Keratinocyte (primary cell): ENCODE results near the gene KRTAP21-2. TPM values are rescaled to one million over a fixed set of nuclear protein-coding genes. Genes with fewer than 3 reads are reported as not detected.

Experiments used
- DNase-seq: peaks from one replicate; pipeline ENCODE4 v3.0.0-alpha.2; 2011; ENCODE audit warnings: low read depth, missing footprints, low spot score
- FAIRE-seq: peaks from 2 replicates; lab custom pipeline; 2011; peaks lifted over from hg19 to GRCh38; lab: Jason Lieb, UNC
- H2AFZ ChIP-seq: 2 replicates; pipeline ENCODE4 v1.6.0; 2012; ENCODE audit warnings: low read length, control low read depth, inconsistent platforms; ENCODE audit not compliant: control insufficient read depth
- H3K27ac ChIP-seq: 2 replicates; pipeline ENCODE4 v1.5.1; 2011; ENCODE audit warnings: low read length; ENCODE audit not compliant: control insufficient read depth, insufficient read depth
- H3K27me3 ChIP-seq: 3 replicates; pipeline ENCODE4 v1.6.0; 2011; ENCODE audit warnings: low read length; ENCODE audit not compliant: control insufficient read depth, insufficient read depth; ENCODE audit errors: extremely low read depth
- H3K36me3 ChIP-seq, 2 experiments: 2 replicates in 1 of 2; 3 replicates in 1 of 2; pipeline ENCODE4 v1.5.1; 2011; ENCODE audit warnings: low read length in 2 of 2, mild to moderate bottlenecking in 1 of 2; ENCODE audit not compliant: control insufficient read depth in 2 of 2, insufficient read depth in 2 of 2; ENCODE audit errors: extremely low read depth in 1 of 2
- H3K4me1 ChIP-seq: 3 replicates; pipeline ENCODE4 v1.5.1; 2011; ENCODE audit warnings: low read length; ENCODE audit not compliant: control insufficient read depth, insufficient read depth; ENCODE audit errors: extremely low read depth
- H3K4me2 ChIP-seq: 3 replicates; pipeline ENCODE4 v1.6.0; 2011; ENCODE audit warnings: low read depth, low read length; ENCODE audit not compliant: control insufficient read depth, insufficient read depth; ENCODE audit errors: extremely low read depth
- H3K4me3 ChIP-seq, 3 experiments: fragments of 200-600 bp in 1 of 3; sonication (generic) in 1 of 3; 2 replicates in 2 of 3; 3 replicates in 1 of 3; pipeline ENCODE4 v1.5.1; 2011 to 2016; ENCODE audit warnings: low read length in 3 of 3, mild to moderate bottlenecking in 3 of 3, control low read depth in 2 of 3, inconsistent platforms in 1 of 3, low read depth in 1 of 3, mixed read lengths in 1 of 3, mixed run types in 1 of 3, moderate library complexity in 1 of 3; ENCODE audit not compliant: control insufficient read depth in 2 of 3, insufficient read depth in 2 of 3; ENCODE audit errors: extremely low read depth in 1 of 3
- H3K79me2 ChIP-seq: 2 replicates; pipeline ENCODE4 v1.6.0; 2012; ENCODE audit warnings: low read length; ENCODE audit not compliant: control insufficient read depth, insufficient read depth
- H3K9ac ChIP-seq: 3 replicates; pipeline ENCODE4 v1.6.0; 2011; ENCODE audit warnings: low read length; ENCODE audit not compliant: control insufficient read depth, insufficient read depth; ENCODE audit errors: extremely low read depth
- H3K9me1 ChIP-seq: 3 replicates; pipeline ENCODE4 v1.6.0; 2011; ENCODE audit warnings: low read length; ENCODE audit not compliant: control insufficient read depth, insufficient read depth; ENCODE audit errors: extremely low read depth
- H3K9me3 ChIP-seq: 2 replicates; pipeline ENCODE4 v1.5.1; 2012; ENCODE audit warnings: low read depth, low read length; ENCODE audit not compliant: control insufficient read depth
- H4K20me1 ChIP-seq: 3 replicates; pipeline ENCODE4 v1.6.0; 2011; ENCODE audit warnings: low read length; ENCODE audit not compliant: control insufficient read depth, insufficient read depth; ENCODE audit errors: extremely low read depth
- EZH2 ChIP-seq: IDR thresholded peaks from one replicate; pipeline ENCODE4 v1.6.1; 2012; ENCODE audit warnings: inconsistent platforms, mild to moderate bottlenecking, low read length, moderate library complexity
- dilution Hi-C: fragments of 300-500 bp; cut with MboI; formaldehyde crosslinking; loops from one replicate; pipeline ENCODE4 v1.7.0; 2020; ENCODE audit warnings: low sequenced_read_pairs; ENCODE audit not compliant: extremely low pct_ligation_motif_present
- polyA minus RNA-seq, 3 experiments: library from RNA; depleted of rRNA, polyadenylated mRNA; stranded (reverse); fragments of >200 nt; gene quantifications; 1 replicate in 1 of 3; 2 replicates in 1 of 3; 3 replicates in 1 of 3; pipeline ENCODE4 v1.2.3, GENCODE V29; 2011
- polyA plus RNA-seq, 5 experiments: library from polyadenylated mRNA; depleted of rRNA in 3 of 5; stranded (reverse) in 3 of 5; stranded (forward) in 1 of 5; unstranded in 1 of 5; fragments of >200 nt; gene quantifications; 1 replicate in 1 of 5; 2 replicates in 3 of 5; 3 replicates in 1 of 5; pipeline versions ENCODE4 v1.2.1 to v1.2.3, GENCODE V29; 2011 to 2012; ENCODE audit warnings: missing spikeins in 2 of 5, low read depth in 1 of 5, low replicate concordance in 1 of 5
- TF ChIP-seq, protein P1 (sequence below), 3 experiments: IDR thresholded peaks in 1 of 3; conservative IDR thresholded peaks in 1 of 3; optimal IDR thresholded peaks in 1 of 3; 2 replicates in 2 of 3; 3 replicates in 1 of 3; pipeline versions ENCODE3 to v1.5.1; 2011; ENCODE audit warnings: low read length in 3 of 3, mild to moderate bottlenecking in 3 of 3, moderate library complexity in 2 of 3, control low read depth in 1 of 3, inconsistent platforms in 1 of 3; ENCODE audit not compliant: insufficient read depth in 2 of 3; ENCODE audit errors: extremely low read depth in 1 of 3

Gene KRTAP21-2
- polyA plus RNA-seq (not detected in 3 replicates), polyA minus RNA-seq (not detected in 3 replicates)
- polyA plus RNA-seq (2011; ENCODE audit: low read depth): 1.1 TPM
- polyA plus RNA-seq (2011; cell fraction: cytosol; rRNA removed): not detected in 2 replicates
- 0.67 TPM in 1 of 2 replicates, not detected in the other for polyA plus RNA-seq (2011; cell fraction: nucleus; rRNA removed)
- 1.9 TPM in 1 of 2 replicates, not detected in the other for polyA plus RNA-seq (2012; ENCODE audit: low replicate concordance)
- not detected for polyA minus RNA-seq (2011; cell fraction: cytosol; rRNA and poly(A)+ RNA removed)
- not detected in 2 replicates for polyA minus RNA-seq (2011; cell fraction: nucleus; rRNA and poly(A)+ RNA removed)

DNA sequence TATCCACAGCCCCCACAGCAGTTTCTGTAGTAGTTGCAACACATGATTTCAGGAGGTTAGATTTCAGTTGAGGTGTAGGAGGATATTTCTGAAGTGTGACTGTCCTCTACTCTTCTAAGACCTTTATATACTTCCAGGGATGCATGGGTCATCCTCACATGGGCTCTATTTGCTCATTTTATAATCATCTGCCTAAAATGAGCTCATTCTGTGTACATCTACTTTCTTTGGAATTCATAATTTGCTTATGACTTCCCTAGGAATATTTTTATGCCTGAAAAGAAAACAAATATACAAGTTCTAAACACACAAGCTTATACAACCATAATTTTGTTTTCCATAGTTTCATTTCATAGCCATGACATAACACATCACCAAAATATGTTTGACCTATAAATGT, at the start of gene KRTAP21-2:
Gene KRTAP21-2 (minus strand): TSS at position 101 of the 400 bp plus-strand sequence. CDS start 57 bp downstream, at position 44.
- Histone ChIP-seq H3K27me3 (no peaks in the 10 kb centered on the region), H3K27ac (no peak within 1 kb of the TSS), H3K9me1 (no peaks in the 10 kb centered on the region)

GRCh38 chr21:30793581-30794314, 46.7 kb upstream of the KRTAP21-2 start:
- Histone ChIP-seq H3K4me1 (no peaks in the 10 kb centered on the region), H3K36me3 (no peaks in the 10 kb centered on the region), H4K20me1 (no peaks in the 10 kb centered on the region), H3K4me2 (no peak overlapping the region), H3K27ac (no peak overlapping the region), H3K9me3 (no peaks in the 10 kb centered on the region), H3K4me3 (no peak overlapping the region), H2AFZ (no peak overlapping the region), H3K27me3 (no peaks in the 10 kb centered on the region), H3K9me1 (no peaks in the 10 kb centered on the region), H3K79me2 (no peaks in the 10 kb centered on the region), H3K9ac (no peak overlapping the region)
- no peak for FAIRE-seq
- no peak for TF ChIP-seq EZH2
- TF ChIP-seq, protein P1, sequence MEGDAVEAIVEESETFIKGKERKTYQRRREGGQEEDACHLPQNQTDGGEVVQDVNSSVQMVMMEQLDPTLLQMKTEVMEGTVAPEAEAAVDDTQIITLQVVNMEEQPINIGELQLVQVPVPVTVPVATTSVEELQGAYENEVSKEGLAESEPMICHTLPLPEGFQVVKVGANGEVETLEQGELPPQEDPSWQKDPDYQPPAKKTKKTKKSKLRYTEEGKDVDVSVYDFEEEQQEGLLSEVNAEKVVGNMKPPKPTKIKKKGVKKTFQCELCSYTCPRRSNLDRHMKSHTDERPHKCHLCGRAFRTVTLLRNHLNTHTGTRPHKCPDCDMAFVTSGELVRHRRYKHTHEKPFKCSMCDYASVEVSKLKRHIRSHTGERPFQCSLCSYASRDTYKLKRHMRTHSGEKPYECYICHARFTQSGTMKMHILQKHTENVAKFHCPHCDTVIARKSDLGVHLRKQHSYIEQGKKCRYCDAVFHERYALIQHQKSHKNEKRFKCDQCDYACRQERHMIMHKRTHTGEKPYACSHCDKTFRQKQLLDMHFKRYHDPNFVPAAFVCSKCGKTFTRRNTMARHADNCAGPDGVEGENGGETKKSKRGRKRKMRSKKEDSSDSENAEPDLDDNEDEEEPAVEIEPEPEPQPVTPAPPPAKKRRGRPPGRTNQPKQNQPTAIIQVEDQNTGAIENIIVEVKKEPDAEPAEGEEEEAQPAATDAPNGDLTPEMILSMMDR (optimal IDR thresholded peaks at IDR 0.05 in 1 of 3, IDR thresholded peaks at IDR 0.05 in 1 of 3, conservative IDR thresholded peaks at IDR 0.05 in 1 of 3; ENCODE audit: extremely low read depth in 1 of 3, insufficient read depth in 2 of 3, low read length in 3 of 3): no peak
- no peak for DNase-seq
- dilution Hi-C loops: no loop called here

More for the DNA sequence above, at the start of gene KRTAP21-2:
- H3K9ac ChIP-seq: no peak within 1 kb of the TSS
- no peaks in the 10 kb centered on the region for H4K20me1 ChIP-seq
- TF ChIP-seq, protein P1 (optimal IDR thresholded peaks at IDR 0.05 in 1 of 3, IDR thresholded peaks at IDR 0.05 in 1 of 3, conservative IDR thresholded peaks at IDR 0.05 in 1 of 3; ENCODE audit: extremely low read depth in 1 of 3, insufficient read depth in 2 of 3, low read length in 3 of 3): no peak
- TF ChIP-seq EZH2: no peak
- no peak within 1 kb of the TSS for H3K4me3 ChIP-seq
- no peaks in the 10 kb centered on the region for H3K79me2 ChIP-seq
- FAIRE-seq (no peak), DNase-seq (no peak)
- H2AFZ ChIP-seq: no peak within 1 kb of the TSS
- dilution Hi-C loops: no loop called here
- H3K4me2 ChIP-seq: no peak within 1 kb of the TSS
- H3K36me3 ChIP-seq: no peaks in the 10 kb centered on the region
- no peaks in the 10 kb centered on the region for H3K4me1 ChIP-seq
- H3K9me3 ChIP-seq: no peaks in the 10 kb centered on the region
